NCI-H146 treated with DMSO at 0.1 percent for 48 hours (cell line): ENCODE data around the gene ISG20L2.

Source experiments
- DNase-seq: peaks from one replicate; lab custom pipeline; 2025; ENCODE audit not compliant: unreplicated experiment; lab: John Stamatoyannopoulos, UW

ISG20L2 gene

DNA sequence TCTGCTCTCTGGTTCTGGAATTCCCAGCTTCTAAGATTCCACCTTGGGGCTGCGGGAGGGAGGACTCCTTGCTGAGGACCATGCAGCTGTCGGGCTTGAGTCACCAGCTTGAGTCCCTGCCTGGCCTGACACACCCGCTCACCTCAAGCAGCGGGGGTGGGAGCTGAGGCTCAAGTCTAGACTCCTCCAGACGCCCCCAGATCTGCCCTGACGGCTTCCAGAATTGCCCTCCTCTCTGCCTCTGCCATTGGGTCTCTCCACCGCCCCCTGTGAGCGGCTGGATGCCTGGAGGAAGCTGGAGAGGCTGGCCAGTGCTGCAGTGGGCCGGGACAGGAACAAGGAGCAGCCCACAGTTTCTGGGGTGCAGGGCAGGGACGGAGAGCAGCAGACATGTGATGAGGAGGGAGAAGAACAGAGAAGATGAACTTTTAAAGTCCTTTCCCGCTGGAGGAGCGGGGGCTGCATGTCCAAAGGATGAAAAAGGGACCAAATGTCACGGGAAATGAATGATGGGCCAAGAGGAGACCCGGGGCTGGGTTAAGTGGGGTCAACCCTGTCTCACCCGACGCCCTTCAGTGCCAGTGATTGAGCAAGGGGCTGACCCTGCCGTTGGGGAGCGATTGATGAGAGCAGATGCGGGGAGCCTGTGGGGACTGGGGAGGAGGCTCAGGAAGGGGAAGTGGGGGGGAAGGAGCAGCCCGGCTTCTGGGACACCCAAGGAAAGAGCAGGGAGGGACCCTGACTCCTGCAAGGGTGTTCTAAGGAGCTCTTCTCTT lies 36.7 kb downstream of the ISG20L2 start:
- DNase-seq = no peak

- no peak for DNase-seq
These were observed 37.4 kb downstream of the ISG20L2 start for GRCh38 chr1:156691191-156691590.

DNA sequence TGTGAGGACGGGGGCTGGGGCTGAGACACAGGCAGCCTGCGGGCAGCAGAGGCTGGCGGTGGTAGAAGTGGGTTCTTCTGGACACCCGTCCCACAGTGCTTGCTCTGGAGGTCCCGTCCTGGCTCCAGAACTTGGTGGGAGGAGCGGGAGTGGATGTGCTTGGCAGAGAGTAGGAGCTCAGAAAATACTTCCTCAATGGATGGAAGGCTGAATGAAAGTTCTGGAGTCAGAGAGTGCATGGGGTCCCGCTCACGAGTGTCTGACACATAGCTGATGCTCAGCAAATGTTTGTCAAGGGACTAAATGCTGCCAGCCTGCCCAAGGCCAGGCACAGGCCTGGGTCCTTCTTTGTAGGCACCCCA lies 37.9 kb downstream of the ISG20L2 start:
- DNase-seq = no peak

DNA sequence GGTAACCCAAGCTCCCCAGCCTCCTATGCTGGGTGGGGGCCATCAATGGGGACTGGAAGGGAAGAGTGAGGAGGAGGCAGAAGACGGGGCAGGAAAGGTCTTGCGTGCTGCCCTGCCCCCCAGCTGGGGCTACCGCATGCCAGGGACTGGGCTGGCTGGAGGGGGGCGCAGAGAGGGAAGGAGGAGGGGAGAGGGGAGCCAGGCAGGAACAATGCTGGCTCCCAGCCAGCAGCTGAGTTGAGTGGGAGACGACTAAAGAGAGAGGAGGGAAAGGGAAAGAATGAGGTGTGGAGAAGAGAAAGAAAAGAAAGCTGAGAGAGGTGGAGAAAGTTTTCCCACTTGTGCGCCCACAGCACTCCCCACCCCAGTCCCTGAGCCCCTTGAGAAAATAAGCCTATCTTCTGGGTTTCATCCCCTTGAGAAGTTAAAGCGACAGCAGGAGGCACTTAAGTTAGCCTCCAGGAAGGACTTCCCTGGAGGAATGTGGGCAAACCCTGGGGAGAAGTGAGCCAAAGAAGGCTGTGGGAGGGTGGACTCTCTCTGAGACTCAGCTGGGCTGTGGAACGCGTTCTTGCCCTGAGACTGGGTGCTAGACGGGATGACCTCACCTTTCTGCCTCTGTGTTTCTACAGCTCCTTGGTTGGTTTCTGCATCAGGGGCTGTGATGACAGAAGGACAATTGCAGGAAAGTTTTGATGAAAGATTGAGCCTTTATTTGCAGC lies 38.5 kb downstream of the ISG20L2 start:
- DNase-seq = no peak

- DNase-seq = peak; percentile 66
These were observed 39.3 kb downstream of the ISG20L2 start for GRCh38 chr1:156689035-156689952.

- no peak for DNase-seq
These were observed 44.3 kb downstream of the ISG20L2 start for GRCh38 chr1:156684227-156684782.

DNA sequence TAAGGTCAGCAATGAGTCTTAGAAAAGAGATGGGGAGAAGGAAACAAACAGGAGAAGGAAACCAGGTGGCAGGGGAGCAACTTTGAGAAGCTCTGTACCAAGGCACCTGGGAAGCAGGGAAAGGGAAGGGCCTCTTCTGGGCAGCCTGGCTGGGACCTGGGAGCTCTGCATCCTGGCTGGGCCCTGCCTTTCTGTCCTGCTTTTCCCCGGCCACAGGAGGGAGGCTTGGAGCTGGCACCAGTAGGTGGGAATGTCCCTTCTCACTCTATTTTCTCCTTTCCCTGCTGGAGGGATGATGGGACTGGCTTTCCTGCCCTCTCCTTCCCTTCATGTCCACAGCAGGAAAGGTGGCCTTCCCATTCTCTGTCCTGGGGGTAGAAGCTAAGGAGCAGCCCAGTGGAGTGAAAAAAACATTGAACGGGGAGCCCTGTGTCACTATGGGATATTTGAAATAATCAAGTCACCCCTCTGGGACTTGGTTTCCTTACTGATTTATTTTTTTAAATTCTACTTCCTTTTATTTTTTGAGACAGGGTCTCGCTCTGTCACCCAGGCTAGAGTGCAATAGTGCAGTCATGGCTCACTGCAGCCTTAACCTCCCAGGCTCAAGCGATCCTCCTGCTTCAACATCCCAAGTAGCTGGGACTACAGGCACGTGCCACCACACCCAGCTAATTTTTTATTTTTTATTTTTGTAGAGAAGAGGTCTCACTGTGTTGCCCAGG lies 46.2 kb downstream of the ISG20L2 start:
- no peak for DNase-seq

DNA sequence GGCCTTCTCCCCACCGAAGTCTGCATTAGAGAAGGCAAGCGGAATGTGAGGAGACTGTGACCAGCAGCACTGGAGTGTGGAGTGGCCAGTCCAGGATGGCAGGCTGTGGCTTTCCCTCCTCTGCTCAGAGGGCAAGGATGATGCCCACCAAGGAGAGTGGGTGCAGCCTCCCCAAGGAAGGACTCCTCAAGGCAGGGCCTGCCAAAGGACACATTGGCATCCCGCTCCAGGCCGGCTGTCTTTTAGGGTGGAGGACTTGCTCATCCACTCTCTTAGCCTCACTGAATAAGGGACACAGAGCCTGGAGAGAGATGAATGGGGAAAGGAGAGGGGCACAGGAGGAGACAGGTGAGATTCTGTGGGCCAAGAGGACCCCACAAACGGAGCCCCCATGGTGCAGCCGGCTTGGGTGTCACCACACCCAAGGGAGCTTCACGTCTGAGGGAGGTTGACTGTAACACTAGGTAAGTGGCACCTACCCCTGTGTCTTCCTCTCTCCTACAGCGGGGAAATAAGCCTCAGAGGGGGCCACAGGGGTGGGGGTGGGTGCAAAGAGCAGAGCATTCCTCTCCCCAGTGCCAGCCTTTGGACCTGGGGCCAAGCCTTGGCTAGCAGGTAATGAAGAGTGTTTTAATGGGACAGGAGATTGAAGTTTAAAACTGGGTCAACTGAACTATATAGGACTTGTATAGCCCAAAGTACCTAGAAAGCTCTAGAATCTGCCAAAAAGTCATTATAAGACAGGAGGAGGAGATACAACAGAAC lies 47.2 kb downstream of the ISG20L2 start:
- no peak for DNase-seq

- no peak for DNase-seq
These were observed 48.5 kb downstream of the ISG20L2 start for GRCh38 chr1:156680056-156680455.

GRCh38 chr1:156677616-156678596 lies 50.7 kb downstream of the ISG20L2 start:
- DNase-seq = peak; percentile 61

GRCh38 chr1:156676820-156677615 lies 51.5 kb downstream of the ISG20L2 start, which contains the start of gene NES:
TSS of gene NES (minus strand) at chr1:156677407. CDS start at chr1:156677264, 143 bp downstream.
- peak; percentile 49 for DNase-seq

- DNase-seq = no peak
These were observed 52.3 kb downstream of the ISG20L2 start for GRCh38 chr1:156676114-156676819.

DNA sequence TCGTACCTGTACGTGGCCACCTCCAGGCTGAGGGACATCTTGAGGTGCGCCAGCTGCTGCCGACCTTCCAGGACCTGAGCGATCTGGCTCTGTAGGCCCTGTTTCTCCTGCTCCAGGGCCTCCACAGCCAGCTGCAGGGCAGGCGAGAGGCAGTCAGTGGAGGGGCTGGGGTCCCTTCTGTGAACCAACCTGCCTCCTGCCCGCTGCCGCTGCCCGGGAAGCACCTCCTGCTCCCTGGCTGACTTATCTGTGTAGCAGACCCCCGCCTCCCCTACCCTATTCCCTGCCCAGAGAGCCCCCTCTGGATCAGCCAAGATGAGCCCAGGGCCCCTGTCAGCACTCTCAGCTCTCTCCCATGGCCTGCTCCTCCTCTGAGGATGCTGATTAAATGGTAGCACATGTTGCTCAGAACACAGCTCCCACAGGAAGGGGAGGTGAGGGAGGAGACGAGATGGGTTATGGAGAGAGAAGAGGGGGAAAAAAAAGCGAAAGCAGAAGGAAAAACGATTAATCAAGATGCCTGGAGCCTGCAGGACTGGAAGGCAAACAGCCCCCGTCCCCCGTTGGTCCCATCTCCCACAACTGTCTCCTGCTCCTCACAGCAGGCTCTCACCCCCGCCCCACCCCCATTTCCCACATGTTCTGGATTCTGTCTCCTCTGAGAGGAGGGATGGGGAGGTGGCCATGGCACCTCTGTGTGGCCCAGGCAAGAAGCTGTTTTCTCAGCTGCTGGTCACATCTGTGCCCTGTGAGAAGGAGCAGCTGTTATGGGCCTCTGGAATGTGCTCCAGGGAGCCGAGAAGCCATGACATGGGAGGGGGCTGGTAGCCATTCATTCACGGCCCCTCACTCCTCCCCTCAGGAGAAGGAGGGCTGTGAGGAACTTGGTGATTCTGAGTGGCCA lies 53.1 kb downstream of the ISG20L2 start:
- no peak for DNase-seq

DNA sequence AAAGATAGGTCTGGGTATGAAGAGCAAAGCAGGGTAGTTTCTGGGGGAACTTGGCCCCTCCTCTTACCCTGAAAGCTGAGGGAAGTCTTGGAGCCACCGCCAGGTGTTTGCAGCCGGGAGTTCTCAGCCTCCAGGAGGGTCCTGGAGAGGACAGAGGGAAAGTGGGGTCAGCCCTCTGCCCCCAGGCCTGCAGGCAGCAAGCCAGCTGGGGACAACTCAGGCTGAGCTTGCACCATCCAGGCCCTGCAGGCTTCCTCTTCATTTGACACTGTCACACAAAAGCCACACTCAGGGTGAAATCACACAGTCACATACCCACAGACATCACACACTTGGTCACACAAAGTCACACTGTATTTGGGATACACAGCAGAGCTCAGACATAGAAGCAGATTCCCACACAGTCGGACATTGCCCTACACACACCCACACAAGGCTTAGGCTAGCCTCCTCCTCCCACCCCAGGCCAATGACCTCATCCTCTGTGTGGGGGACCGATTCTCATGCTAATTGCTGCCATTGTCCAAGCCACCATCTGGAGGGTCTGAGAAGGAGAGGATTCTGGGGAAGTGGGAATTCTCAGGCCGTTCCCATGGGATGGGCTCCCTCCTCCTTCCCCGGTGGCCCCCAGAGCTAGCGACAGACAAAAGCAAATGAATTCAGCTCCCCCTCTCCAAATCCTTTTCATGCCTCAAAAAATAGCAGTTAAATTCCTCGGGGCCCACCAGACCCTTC lies 55.0 kb downstream of the ISG20L2 start:
- peak; percentile 3 for DNase-seq
